ENCODE data around the gene TMTC1. TPM values are rescaled to one million over a fixed set of nuclear protein-coding genes. Genes with fewer than 3 reads are reported as not detected.

TMTC1 gene
- total and polyA plus RNA-seq, 2 experiments from 2014 or later = 4.8 to 24.3 TPM

DNA sequence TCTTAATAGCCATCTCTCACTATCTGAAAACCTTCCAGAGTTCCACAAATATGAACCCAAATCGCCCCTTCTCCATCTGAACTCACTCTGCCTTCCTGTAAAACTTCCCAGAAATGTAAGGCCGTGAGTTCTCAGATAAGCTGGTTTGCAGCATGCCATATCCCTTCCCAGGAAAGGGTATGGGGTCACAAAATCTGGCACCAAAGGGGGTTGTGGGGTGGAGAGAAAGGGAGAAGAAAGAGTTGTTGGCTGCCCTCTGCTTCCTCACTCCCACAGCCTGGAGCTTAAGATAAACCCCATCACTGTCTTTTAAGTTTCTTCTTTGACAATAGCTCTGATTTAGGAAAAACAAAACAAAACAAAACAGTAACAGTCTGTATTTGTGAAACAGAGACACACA, 10.7 kb downstream of the TMTC1 start:
- no peak for DNase-seq (ENCODE audit: low spot score)
- no peak overlapping the region for H2AFZ ChIP-seq
- H3F3A ChIP-seq (replicated peaks; ENCODE audit: low read depth) = no peaks in the 10 kb centered on the region
- H3K4me3 Mint-ChIP-seq = no peak overlapping the region
- H3K4me3 ChIP-seq = no peak overlapping the region
- H3K4me1 ChIP-seq (ENCODE audit: insufficient read depth) = peaks cover 12% of the 10 kb centered on the region; the same call in 1 of the 2 replicates
- peaks cover 27% of the 10 kb centered on the region for H3K4me1 Mint-ChIP-seq
- no peaks in the 10 kb centered on the region for H3K27me3 Mint-ChIP-seq (ENCODE audit: insufficient read depth, low read depth, poor library complexity)
- H3K36me3 ChIP-seq (ENCODE audit: insufficient read depth) = peaks cover 8% of the 10 kb centered on the region
- H3K4me2 ChIP-seq = no peak overlapping the region
- H3K79me2 ChIP-seq (replicated peaks; ENCODE audit: insufficient read depth) = peaks cover 95% of the 10 kb centered on the region
- 0 out of 2 replicates have a peak, but pooled peaks cover 10% of the 10 kb centered on the region for H4K20me1 ChIP-seq (replicated peaks; ENCODE audit: insufficient read depth)
- TF ChIP-seq REST (IDR thresholded peaks at IDR 0.05; ENCODE audit: unreplicated experiment) = no peak
- no peak for TF ChIP-seq CREB1 (CRISPR knock-in tag; IDR thresholded peaks at IDR 0.05; ENCODE audit: low read depth)
- TF ChIP-seq ZNF114 (CRISPR knock-in tag; IDR thresholded peaks at IDR 0.05) = no peak
- TF ChIP-seq, protein P1, sequence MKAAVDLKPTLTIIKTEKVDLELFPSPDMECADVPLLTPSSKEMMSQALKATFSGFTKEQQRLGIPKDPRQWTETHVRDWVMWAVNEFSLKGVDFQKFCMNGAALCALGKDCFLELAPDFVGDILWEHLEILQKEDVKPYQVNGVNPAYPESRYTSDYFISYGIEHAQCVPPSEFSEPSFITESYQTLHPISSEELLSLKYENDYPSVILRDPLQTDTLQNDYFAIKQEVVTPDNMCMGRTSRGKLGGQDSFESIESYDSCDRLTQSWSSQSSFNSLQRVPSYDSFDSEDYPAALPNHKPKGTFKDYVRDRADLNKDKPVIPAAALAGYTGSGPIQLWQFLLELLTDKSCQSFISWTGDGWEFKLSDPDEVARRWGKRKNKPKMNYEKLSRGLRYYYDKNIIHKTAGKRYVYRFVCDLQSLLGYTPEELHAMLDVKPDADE (IDR thresholded peaks at IDR 0.05) = no peak
- TF ChIP-seq EZH2phosphoT487 (IDR thresholded peaks at IDR 0.05; ENCODE audit: unreplicated experiment) = no peak
- no peak for TF ChIP-seq EZH2 (IDR thresholded peaks at IDR 0.05; ENCODE audit: low read depth, unreplicated experiment)
- no peak overlapping the region for H3K27ac Mint-ChIP-seq
- no peak overlapping the region for H3K27ac ChIP-seq (ENCODE audit: low read depth)
- H3K36me3 Mint-ChIP-seq (ENCODE audit: low read depth) = peaks cover 43% of the 10 kb centered on the region
- H3K9me3 Mint-ChIP-seq = peaks cover 36% of the 10 kb centered on the region
- no peaks in the 10 kb centered on the region for H3K27me3 ChIP-seq (ENCODE audit: insufficient read depth)
- no peak for ATAC-seq
- no peaks in the 10 kb centered on the region for H3K9me2 ChIP-seq (ENCODE audit: insufficient read depth)

GRCh38 chr12:29771786-29772185, 12.0 kb downstream of the TMTC1 start:
- H3K9me2 ChIP-seq (ENCODE audit: insufficient read depth) = no peaks in the 10 kb centered on the region
- H2AFZ ChIP-seq = no peak overlapping the region
- H3F3A ChIP-seq (replicated peaks; ENCODE audit: low read depth) = no peaks in the 10 kb centered on the region
- no peak for ATAC-seq
- Mint-ChIP-seq H3K4me1 (peaks cover 27% of the 10 kb centered on the region), H3K27me3 (ENCODE audit: insufficient read depth, low read depth, poor library complexity) (no peaks in the 10 kb centered on the region), H3K4me3 (no peak overlapping the region), H3K36me3 (ENCODE audit: low read depth) (peaks cover 34% of the 10 kb centered on the region), H3K9me3 (peaks cover 27% of the 10 kb centered on the region), H3K27ac (no peak overlapping the region)
- no peak overlapping the region for H3K4me3 ChIP-seq
- no peak overlapping the region for H3K27ac ChIP-seq (ENCODE audit: low read depth)
- 0 out of 2 replicates have a peak, but pooled peaks cover 10% of the 10 kb centered on the region for H4K20me1 ChIP-seq (replicated peaks; ENCODE audit: insufficient read depth)
- H3K4me2 ChIP-seq = no peak overlapping the region
- H3K27me3 ChIP-seq (ENCODE audit: insufficient read depth) = no peaks in the 10 kb centered on the region
- H3K79me2 ChIP-seq (replicated peaks; ENCODE audit: insufficient read depth) = peaks cover 91% of the 10 kb centered on the region
- DNase-seq (ENCODE audit: low spot score) = no peak
- H3K4me1 ChIP-seq (ENCODE audit: insufficient read depth) = peaks cover 12% of the 10 kb centered on the region; the same call in 1 of the 2 replicates
- H3K36me3 ChIP-seq (ENCODE audit: insufficient read depth) = peaks cover 8% of the 10 kb centered on the region
- TF ChIP-seq STAT1 (IDR thresholded peaks at IDR 0.05; ENCODE audit: unreplicated experiment) (no peak), ZNF331 (CRISPR knock-in tag; IDR thresholded peaks at IDR 0.05; ENCODE audit: low read depth) (no peak), ZNF114 (CRISPR knock-in tag; IDR thresholded peaks at IDR 0.05) (no peak), EZH2phosphoT487 (IDR thresholded peaks at IDR 0.05; ENCODE audit: unreplicated experiment) (no peak), EZH2 (IDR thresholded peaks at IDR 0.05; ENCODE audit: low read depth, unreplicated experiment) (no peak)
- TF ChIP-seq, protein P2, sequence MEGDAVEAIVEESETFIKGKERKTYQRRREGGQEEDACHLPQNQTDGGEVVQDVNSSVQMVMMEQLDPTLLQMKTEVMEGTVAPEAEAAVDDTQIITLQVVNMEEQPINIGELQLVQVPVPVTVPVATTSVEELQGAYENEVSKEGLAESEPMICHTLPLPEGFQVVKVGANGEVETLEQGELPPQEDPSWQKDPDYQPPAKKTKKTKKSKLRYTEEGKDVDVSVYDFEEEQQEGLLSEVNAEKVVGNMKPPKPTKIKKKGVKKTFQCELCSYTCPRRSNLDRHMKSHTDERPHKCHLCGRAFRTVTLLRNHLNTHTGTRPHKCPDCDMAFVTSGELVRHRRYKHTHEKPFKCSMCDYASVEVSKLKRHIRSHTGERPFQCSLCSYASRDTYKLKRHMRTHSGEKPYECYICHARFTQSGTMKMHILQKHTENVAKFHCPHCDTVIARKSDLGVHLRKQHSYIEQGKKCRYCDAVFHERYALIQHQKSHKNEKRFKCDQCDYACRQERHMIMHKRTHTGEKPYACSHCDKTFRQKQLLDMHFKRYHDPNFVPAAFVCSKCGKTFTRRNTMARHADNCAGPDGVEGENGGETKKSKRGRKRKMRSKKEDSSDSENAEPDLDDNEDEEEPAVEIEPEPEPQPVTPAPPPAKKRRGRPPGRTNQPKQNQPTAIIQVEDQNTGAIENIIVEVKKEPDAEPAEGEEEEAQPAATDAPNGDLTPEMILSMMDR (conservative IDR thresholded peaks at IDR 0.05; ENCODE audit: low read depth in 2 of 2) = no peak
